ENCODE measurements around the gene GALNT2.

GRCh38 chr1:230285351-230285750 lies 218.3 kb downstream of the GALNT2 start:
- no peak for TF ChIP-seq CTCF (conservative IDR thresholded peaks at IDR 0.05; ENCODE audit: low read length)
- TF ChIP-seq EZH2phosphoT487 (IDR thresholded peaks at IDR 0.05; ENCODE audit: borderline replicate concordance), result no peak
